NCI-H146 (cell line): ENCODE measurements around the gene ARMH4.

Experiments
- DNase-seq: peaks from one replicate; lab custom pipeline; 2025; lab: John Stamatoyannopoulos, UW

Gene ARMH4

DNA sequence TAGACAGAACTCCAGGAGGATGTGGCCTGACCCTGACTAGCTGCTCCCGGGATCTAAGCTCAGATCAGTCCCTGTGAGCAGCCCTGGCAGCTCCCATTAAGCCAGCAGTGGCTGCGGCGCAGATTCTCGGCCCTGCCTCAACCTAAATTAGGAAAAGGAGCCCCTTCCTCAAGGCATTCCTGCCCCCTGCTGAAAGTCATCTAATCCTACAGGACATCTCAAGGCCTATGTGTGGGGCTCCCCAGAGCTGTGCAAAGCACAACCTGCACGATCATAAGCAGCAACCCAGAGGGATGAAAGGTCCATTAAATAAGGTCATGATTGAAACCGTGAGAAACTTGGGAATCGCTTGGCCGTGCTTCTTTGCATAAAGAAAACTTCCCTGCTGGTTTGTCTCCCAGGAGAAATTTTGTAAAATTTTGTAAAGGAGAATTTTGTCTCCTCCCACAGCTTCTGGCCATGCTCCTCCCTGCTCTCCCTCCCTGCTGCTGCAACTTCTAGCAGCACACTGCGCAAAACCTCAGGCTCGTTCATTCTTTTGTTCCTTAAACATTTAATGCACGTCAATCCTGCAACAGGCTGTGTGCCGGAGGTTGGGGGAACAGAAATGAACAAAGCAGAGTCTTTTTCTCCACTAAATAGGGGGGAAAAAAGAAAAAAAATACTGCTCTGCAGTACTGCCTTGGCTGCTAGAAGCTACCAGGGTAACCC lies 189.5 kb downstream of the ARMH4 start:
- no peak for DNase-seq

DNA sequence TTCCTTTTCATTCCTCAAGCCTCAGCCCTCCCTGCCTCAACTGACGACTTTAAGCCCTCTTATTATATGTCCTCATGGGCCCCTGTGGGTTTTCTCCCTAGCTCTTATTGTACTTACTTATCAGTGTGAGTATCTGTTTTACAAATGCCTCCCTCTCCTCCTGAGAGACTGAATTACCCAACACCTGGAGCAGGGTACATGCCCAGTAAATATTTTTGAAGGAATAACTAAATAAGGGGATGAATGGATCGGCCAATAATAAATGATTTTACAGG lies 190.3 kb downstream of the ARMH4 start:
- DNase-seq = no peak

- DNase-seq = no peak
Observed at GRCh38 chr14:57960946-57961785, 190.8 kb downstream of the ARMH4 start.

- DNase-seq = no peak
Observed at GRCh38 chr14:57957441-57957840, 194.6 kb downstream of the ARMH4 start.
